H1 (cell line): ENCODE data around the gene ARNT2. TPM values are rescaled to one million over a fixed set of nuclear protein-coding genes. Genes with fewer than 3 reads are reported as not detected.

Experiments
- CTCF ChIA-PET: fragments of 300-600 bp; sonication (Branson Sonifier 250); formaldehyde crosslinking; loops from one replicate; lab custom pipeline; 2021; ENCODE audit not compliant: partially characterized antibody; lab: Charles Lee
- POLR2A ChIA-PET: fragments of 300-600 bp; sonication (Branson Sonifier 250); formaldehyde crosslinking; loops from one replicate; lab custom pipeline; 2021; ENCODE audit warnings: inconsistent platforms; ENCODE audit not compliant: partially characterized antibody; lab: Charles Lee
- DNase-seq, 2 experiments: peaks; one replicate each; pipeline versions ENCODE4 v3.0.0 to v3.0.0-alpha.2; 2010 to 2022; ENCODE audit warnings: low spot score in 2 of 2, low read depth in 1 of 2, mixed read lengths in 1 of 2
- FAIRE-seq: peaks from 2 replicates; lab custom pipeline; 2011; peaks lifted over from hg19 to GRCh38; lab: Jason Lieb, UNC
- H2AFZ ChIP-seq: 2 replicates; pipeline ENCODE4 v1.8.1; 2012; ENCODE audit warnings: low read length, inconsistent platforms
- H2AK5ac ChIP-seq: 2 replicates; pipeline ENCODE4 v1.6.1; 2013; ENCODE audit warnings: low read depth, low read length
- H2BK120ac ChIP-seq: replicated peaks from 2 replicates; pipeline ENCODE3; 2013; ENCODE audit warnings: low read depth, low read length, inconsistent platforms
- H2BK12ac ChIP-seq: 2 replicates; pipeline ENCODE4 v1.6.1; 2013; ENCODE audit warnings: low read depth, low read length
- H2BK15ac ChIP-seq: 2 replicates; pipeline ENCODE4 v1.6.1; 2013; ENCODE audit warnings: low read length
- H2BK20ac ChIP-seq: 2 replicates; pipeline ENCODE4 v1.6.1; 2013; ENCODE audit warnings: low read length
- H2BK5ac ChIP-seq: 2 replicates; pipeline ENCODE4 v1.6.1; 2013; ENCODE audit warnings: low read depth, low read length
- H3K14ac ChIP-seq: 2 replicates; pipeline ENCODE4 v1.6.1; 2013; ENCODE audit warnings: inconsistent platforms; ENCODE audit not compliant: insufficient read length
- H3K18ac ChIP-seq: 2 replicates; pipeline ENCODE4 v1.6.1; 2013; ENCODE audit warnings: low read length; ENCODE audit errors: extremely low read depth
- H3K23ac ChIP-seq: 2 replicates; pipeline ENCODE4 v1.6.1; 2013; ENCODE audit warnings: inconsistent platforms; ENCODE audit not compliant: insufficient read length
- H3K23me2 ChIP-seq: 2 replicates; pipeline ENCODE4 v1.6.1; 2013; ENCODE audit warnings: low read depth, low read length
- H3K27ac ChIP-seq: 2 replicates; pipeline ENCODE4 v1.6.1; 2011; ENCODE audit warnings: low read depth, low read length, inconsistent platforms
- H3K27me3 ChIP-seq, 4 experiments: replicated peaks in 1 of 4; 1 replicate in 1 of 4; 2 replicates in 3 of 4; pipeline versions ENCODE4 v1.6.1 to v1.8.1; 2011 to 2013; ENCODE audit warnings: low read length in 3 of 4, mild to moderate bottlenecking in 3 of 4, inconsistent platforms in 2 of 4, mixed read lengths in 2 of 4, moderate library complexity in 1 of 4; ENCODE audit not compliant: control insufficient read depth in 3 of 4, insufficient read depth in 3 of 4; ENCODE audit errors: extremely low read depth in 1 of 4
- H3K36me3 ChIP-seq, 4 experiments: 2 replicates each; pipeline versions ENCODE4 v1.6.1 to v1.8.1; 2011 to 2013; ENCODE audit warnings: mild to moderate bottlenecking in 4 of 4, low read length in 3 of 4, moderate library complexity in 2 of 4, control low read depth in 1 of 4, inconsistent platforms in 1 of 4; ENCODE audit not compliant: insufficient read depth in 4 of 4, control insufficient read depth in 2 of 4
- H3K4ac ChIP-seq: replicated peaks from 2 replicates; pipeline ENCODE3; 2013; ENCODE audit warnings: low read length, low read depth, mixed read lengths, inconsistent platforms; ENCODE audit not compliant: insufficient read length
- H3K4me1 ChIP-seq, 4 experiments: replicated peaks in 1 of 4; 1 replicate in 1 of 4; 2 replicates in 3 of 4; pipeline versions ENCODE4 v1.6.1 to v1.8.1; 2011 to 2013; ENCODE audit warnings: low read length in 3 of 4, inconsistent platforms in 2 of 4, mixed read lengths in 1 of 4; ENCODE audit not compliant: insufficient read depth in 4 of 4, control insufficient read depth in 3 of 4
- H3K4me2 ChIP-seq, 2 experiments: 2 replicates each; pipeline versions ENCODE4 v1.6.1 to v1.8.1; 2011 to 2013; ENCODE audit warnings: low read depth in 2 of 2, low read length in 2 of 2, control low read depth in 1 of 2, inconsistent platforms in 1 of 2, mild to moderate bottlenecking in 1 of 2; ENCODE audit not compliant: insufficient read depth in 1 of 2
- H3K4me3 ChIP-seq, 4 experiments: fragments of 200-600, 300-600 bp in 1 of 4; sonication (generic), shearing (Covaris generic), sonication (Bioruptor Twin) in 1 of 4; 2 replicates each; pipeline versions ENCODE4 v1.5.1 to v1.8.1; 2011 to 2016; ENCODE audit warnings: low read length in 4 of 4, low read depth in 3 of 4, control low read depth in 2 of 4, inconsistent platforms in 2 of 4, mild to moderate bottlenecking in 2 of 4, mixed read lengths in 1 of 4, moderate library complexity in 1 of 4; ENCODE audit not compliant: insufficient read depth in 2 of 4; ENCODE audit errors: extremely low read depth in 1 of 4
- H3K56ac ChIP-seq: replicated peaks from 2 replicates; pipeline ENCODE3; 2013; ENCODE audit warnings: low read depth, mild to moderate bottlenecking, mixed read lengths, low read length, inconsistent platforms; ENCODE audit not compliant: insufficient read length
- H3K79me1 ChIP-seq: 2 replicates; pipeline ENCODE4 v1.6.1; 2013; ENCODE audit warnings: low read depth, low read length, control low read depth
- H3K79me2 ChIP-seq, 2 experiments: 2 replicates each; pipeline versions ENCODE4 v1.6.1 to v1.8.1; 2012 to 2013; ENCODE audit warnings: low read length in 2 of 2, mild to moderate bottlenecking in 2 of 2, inconsistent platforms in 1 of 2; ENCODE audit not compliant: insufficient read depth in 2 of 2, control insufficient read depth in 1 of 2
- H3K9ac ChIP-seq, 4 experiments: replicated peaks in 1 of 4; 1 replicate in 1 of 4; 2 replicates in 3 of 4; pipeline versions ENCODE4 v1.6.1 to v1.8.1; 2011 to 2013; ENCODE audit warnings: low read depth in 3 of 4, low read length in 3 of 4, control low read depth in 2 of 4, mild to moderate bottlenecking in 2 of 4, moderate library complexity in 2 of 4, inconsistent platforms in 1 of 4; ENCODE audit errors: extremely low read depth in 1 of 4
- H3K9me3 ChIP-seq, 2 experiments: 2 replicates each; pipeline versions ENCODE4 v1.6.1 to v1.8.1; 2012 to 2013; ENCODE audit warnings: mild to moderate bottlenecking in 2 of 2, moderate library complexity in 2 of 2, control low read depth in 1 of 2, inconsistent platforms in 1 of 2, low read depth in 1 of 2, low read length in 1 of 2, mixed read lengths in 1 of 2; ENCODE audit not compliant: insufficient read depth in 2 of 2
- H4K20me1 ChIP-seq, 2 experiments: replicated peaks in 1 of 2; 2 replicates each; pipeline versions ENCODE3 to v1.8.1; 2011 to 2013; ENCODE audit warnings: inconsistent platforms in 2 of 2, low read length in 2 of 2, mild to moderate bottlenecking in 1 of 2; ENCODE audit not compliant: insufficient read depth in 2 of 2, control insufficient read depth in 1 of 2
- H4K5ac ChIP-seq: 2 replicates; pipeline ENCODE4 v1.6.1; 2013; ENCODE audit warnings: low read length, low read depth, mixed read lengths, inconsistent platforms; ENCODE audit not compliant: insufficient read length
- H4K8ac ChIP-seq: 2 replicates; pipeline ENCODE4 v1.8.0; 2013; ENCODE audit warnings: mild to moderate bottlenecking, moderate library complexity, low read length, inconsistent platforms; ENCODE audit not compliant: insufficient read depth; ENCODE audit errors: extremely low read depth
- H4K91ac ChIP-seq: replicated peaks from 2 replicates; pipeline ENCODE3; 2013; ENCODE audit warnings: low read length, mixed read lengths, inconsistent platforms; ENCODE audit not compliant: insufficient read length
- CBX8 ChIP-seq: fragments of 300-800, 300-1000 bp; sonication (generic); IDR thresholded peaks from 2 replicates; pipeline ENCODE4 v1.7.1; 2016; ENCODE audit warnings: low read depth, low read length, borderline replicate concordance
- CEBPB ChIP-seq: IDR thresholded peaks from 2 replicates; pipeline ENCODE4 v1.6.1; 2012; ENCODE audit warnings: low read depth, low read length
- CTBP2 ChIP-seq: IDR thresholded peaks from 2 replicates; pipeline ENCODE4 v1.7.0; 2011; ENCODE audit warnings: borderline replicate concordance, mild to moderate bottlenecking, moderate library complexity, mixed read lengths, low read length; ENCODE audit not compliant: insufficient read depth, insufficient read length
- RFX5 ChIP-seq: IDR thresholded peaks from 2 replicates; pipeline ENCODE4 v1.6.1; 2011; ENCODE audit warnings: low read depth, low read length, improper control_type of control experiment, borderline replicate concordance
- SP2 ChIP-seq: IDR thresholded peaks from 2 replicates; pipeline ENCODE4 v1.6.1; 2012; ENCODE audit warnings: mild to moderate bottlenecking, low read length, inconsistent platforms
- SRF ChIP-seq: IDR thresholded peaks from 2 replicates; pipeline ENCODE4 v1.6.1; 2011; ENCODE audit warnings: mild to moderate bottlenecking, low read depth, low read length, moderate library complexity
- TBP ChIP-seq: IDR thresholded peaks from 2 replicates; pipeline ENCODE4 v1.6.1; 2011; ENCODE audit warnings: low read depth, low read length, improper control_type of control experiment
- TEAD4 ChIP-seq: IDR thresholded peaks from 2 replicates; pipeline ENCODE4 v1.6.1; 2012; ENCODE audit warnings: low read depth, low read length, inconsistent platforms, mixed read lengths
- WGBS, 2 experiments: shearing (Covaris generic) in 1 of 2; methylation state at CpG; one replicate each; pipeline versions ENCODE4 v1.1.6 to v1.1.7; 2013 to 2015; ENCODE audit warnings: low lambda C conversion rate in 2 of 2, mixed read lengths in 2 of 2, inconsistent platforms in 1 of 2, low coverage in 1 of 2, missing lambda C conversion rate in 1 of 2; ENCODE audit not compliant: insufficient replicate concordance in 2 of 2, insufficient coverage in 1 of 2, insufficient read length in 1 of 2; ENCODE audit errors: extremely low coverage in 1 of 2, missing lambda C conversion rate in 1 of 2; 5-methylcytosine and 5-hydroxymethylcytosine counted together
- polyA plus RNA-seq, 7 experiments: library from polyadenylated mRNA; depleted of rRNA in 3 of 7; stranded (reverse) in 5 of 7; unstranded in 2 of 7; fragments of >200 nt in 5 of 7; fragments of 200-250 nt in 2 of 7; gene quantifications; 1 replicate in 5 of 7; 2 replicates in 1 of 7; 4 replicates in 1 of 7; pipeline versions ENCODE4 v1.2.1 to v1.2.3, GENCODE V29; 2011 to 2013; ENCODE audit warnings: missing spikeins in 2 of 7, mixed read lengths in 2 of 7
- total RNA-seq: library from RNA; stranded (reverse); fragmentation: NEBNext Ultra II Directional; extraction: Animal tissue kit (Norgen Biotek cat#: 25700); gene quantifications from 2 replicates; pipeline ENCODE4 v1.2.1, GENCODE V29; 2021

ARNT2 gene
- total and polyA plus RNA-seq, 2 of the 8 experiments (the other 6 are each of a cell fraction or from before 2014, with no cell fraction given): 9.5 to 14.6 TPM

DNA sequence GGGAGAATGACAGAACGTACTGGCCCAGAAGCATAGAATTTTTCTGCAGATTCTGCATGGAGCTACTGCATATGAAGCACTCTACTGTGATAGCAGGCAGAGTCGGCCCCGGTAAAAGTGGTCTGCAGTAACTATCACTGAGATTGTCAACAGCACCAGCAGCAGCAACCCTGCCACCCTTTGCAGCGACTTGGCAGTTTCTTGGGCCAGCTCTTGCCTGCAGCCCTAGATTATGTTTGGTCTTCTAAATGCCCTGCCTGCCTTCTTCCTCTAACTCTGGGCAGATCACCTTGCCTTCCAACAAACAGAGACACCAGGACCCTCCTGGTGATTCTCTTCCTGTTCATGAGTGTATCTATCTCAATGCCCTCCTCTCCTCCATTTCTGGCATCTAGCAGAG, 161.8 kb downstream of the ARNT2 start:
- Histone ChIP-seq H3K9me3 (no peaks in the 10 kb centered on the region), H2BK12ac (no peak overlapping the region), H3K23ac (no peak overlapping the region), H4K8ac (no peak overlapping the region), H2AK5ac (no peak overlapping the region), H4K91ac (no peak overlapping the region), H3K27me3 (no peaks in the 10 kb centered on the region), H2BK5ac (no peak overlapping the region), H3K36me3 (no peaks in the 10 kb centered on the region), H3K4ac (no peak overlapping the region), H3K18ac (no peak overlapping the region), H3K9ac (no peak overlapping the region), H2BK120ac (no peak overlapping the region), H3K4me3 (no peak overlapping the region), H2BK15ac (no peak overlapping the region), H2BK20ac (no peak overlapping the region), H4K5ac (no peak overlapping the region), H3K79me2 (no peaks in the 10 kb centered on the region), H3K27ac (no peak overlapping the region), H3K56ac (no peak overlapping the region), H3K4me1 (peaks cover 0 to 13% (median 3%) of the 10 kb centered on the region in 4 experiments; a peak in 4 of 7 replicates), H3K79me1 (no peaks in the 10 kb centered on the region), H3K4me2 (no peak overlapping the region), H2AFZ (no peak overlapping the region), H3K23me2 (no peaks in the 10 kb centered on the region), H3K14ac (no peak overlapping the region), H4K20me1 (peaks cover 0 to 2% of the 10 kb centered on the region in 2 experiments)
- POLR2A ChIA-PET: no interaction called here
- FAIRE-seq (no peak), DNase-seq (no peak)
- CTCF ChIA-PET: interaction anchor here (0.6 to 5.1 kb wide), 14 partner anchors 12 to 603 kb away, joined by 3 to 133 read pairs (median 6); partner anchors contain the start of gene CEMIP
- WGBS, 2 experiments: 81% methylated on average over 4 of the region's 4 CpGs; no CpG with 5 or more reads in 1 of the 2 experiments
- TF ChIP-seq SRF (no peak), SP2 (no peak), CBX8 (no peak), CTBP2 (no peak), TEAD4 (no peak), RFX5 (no peak), CEBPB (no peak), TBP (no peak)
